Vagina (tissue), 2 donors: Measurements from ENCODE around the gene FAM76A.

ENCODE experiments used
- CTCF ChIP-seq, 3 experiments: fragments of 450-650 bp in 2 of 3; fragments of 200-600 bp in 1 of 3; sonication (generic) in 1 of 3; IDR thresholded peaks; one replicate each; pipeline ENCODE4 v1.5.1; 2017 to 2019; ENCODE audit warnings: antibody characterized with exemption in 3 of 3, mild to moderate bottlenecking in 2 of 3, moderate library complexity in 2 of 3
- POLR2A ChIP-seq, 2 donors: fragments of 450-650 bp; IDR thresholded peaks; one replicate each; pipeline ENCODE4 v1.6.1; 2017; ENCODE audit warnings: antibody characterized with exemption in 2 of 2, mild to moderate bottlenecking in 2 of 2, moderate library complexity in 2 of 2
- POLR2AphosphoS5 ChIP-seq, 2 donors: sonication (generic); formaldehyde crosslinking; IDR thresholded peaks; one replicate each; pipeline ENCODE4 v1.9.0; 2017; ENCODE audit warnings: antibody characterized with exemption in 2 of 2, mild to moderate bottlenecking in 2 of 2, low read depth in 1 of 2; ENCODE audit not compliant: insufficient read depth in 1 of 2

GRCh38 chr1:27690183-27690582, 35.6 kb upstream of the FAM76A start:
- no peak for TF ChIP-seq CTCF (IDR thresholded peaks at IDR 0.05)
- no peak for TF ChIP-seq POLR2A (IDR thresholded peaks at IDR 0.05)
- TF ChIP-seq POLR2AphosphoS5 (IDR thresholded peaks at IDR 0.05; ENCODE audit: insufficient read depth in 1 of 2, low read depth in 1 of 2) = no peak
